Measurements from ENCODE around the gene APC2.

DNA sequence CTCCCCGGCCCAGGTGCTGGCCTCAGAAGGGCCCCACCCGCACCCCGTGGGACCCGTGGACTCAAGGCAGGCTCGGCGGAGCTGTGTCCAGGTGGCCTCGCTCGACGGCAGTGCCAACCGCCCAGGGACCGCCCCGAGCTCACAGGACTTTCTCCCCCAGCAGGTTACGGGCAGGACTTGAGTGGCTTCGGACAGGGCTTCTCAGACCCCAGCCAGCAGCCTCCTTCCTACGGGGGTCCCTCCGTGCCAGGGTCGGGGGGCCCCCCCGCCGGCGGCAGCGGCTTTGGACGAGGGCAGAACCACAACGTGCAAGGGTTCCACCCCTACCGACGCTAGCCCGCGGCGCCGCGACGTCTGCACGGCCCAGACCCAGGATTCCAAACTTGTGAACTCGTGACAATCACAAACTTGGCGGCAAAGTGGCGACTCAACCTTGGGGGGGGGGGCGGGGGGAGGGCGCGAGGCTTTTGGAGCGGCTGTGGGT, 15.3 kb upstream of the APC2 start:
- TF ChIP-seq POLR2AphosphoS5 (IDR thresholded peaks at IDR 0.05) (no peak), POLR2A (IDR thresholded peaks at IDR 0.05) (no peak)
